ENCODE results near the gene GNG3. TPM values are rescaled to one million over a fixed set of nuclear protein-coding genes. Genes with fewer than 3 reads are reported as not detected.
"Not testable (repeated sequence)": the region's sequence is repeated elsewhere in the genome, so short reads cannot be mapped to it uniquely, and the experiment has no call there.

The GNG3 gene
- total RNA-seq, 1 donor from 2014 or later, result not detected

DNA sequence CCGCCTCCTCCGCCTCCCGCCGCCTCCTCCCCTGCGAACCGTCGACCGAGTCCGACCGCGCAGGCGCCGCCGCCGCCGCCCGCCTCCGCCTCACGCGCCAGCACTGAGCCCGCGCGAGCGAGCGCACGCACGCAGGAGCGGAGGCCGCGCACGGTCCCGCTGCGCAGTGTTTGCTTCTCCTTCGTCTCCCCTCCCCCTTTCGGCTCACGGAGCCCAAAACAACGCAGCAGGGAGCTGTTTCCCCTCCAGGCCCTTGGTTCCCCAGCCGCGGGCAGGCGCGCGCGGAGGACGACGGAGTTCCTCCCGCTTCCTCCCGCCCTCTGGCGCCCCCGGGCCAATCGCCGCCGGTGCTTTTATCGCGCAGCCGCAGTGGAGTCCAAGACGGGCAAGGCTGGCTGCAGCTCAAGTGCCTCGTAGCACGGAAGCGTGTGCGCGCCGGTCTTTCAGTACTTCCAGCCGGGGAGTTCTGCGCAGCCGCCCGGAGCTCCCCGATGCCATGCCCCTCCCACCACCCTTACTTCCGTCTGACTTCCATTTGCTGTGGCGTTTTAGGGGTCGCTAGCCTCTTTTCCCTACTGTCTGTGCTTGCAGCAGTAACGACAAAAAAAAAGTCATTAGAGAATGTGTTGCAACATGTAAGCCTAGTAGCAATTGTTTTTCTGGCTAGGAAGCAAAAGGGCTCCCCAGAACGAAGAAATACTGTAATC lies 19.8 kb downstream of the GNG3 start, which contains the start of gene HNRNPUL2:
HNRNPUL2 (minus strand) TSS at position 293 of the 707 bp plus-strand sequence. CDS start 301 bp downstream, outside the sequence.
- DNase-seq (ENCODE audit: low read depth) (peak; percentile 97), FAIRE-seq (no peak)
- no peaks in the 10 kb centered on the region for H3K9me3 ChIP-seq (ENCODE audit: insufficient read depth, low read depth, low read length)
- TF ChIP-seq, protein P1, sequence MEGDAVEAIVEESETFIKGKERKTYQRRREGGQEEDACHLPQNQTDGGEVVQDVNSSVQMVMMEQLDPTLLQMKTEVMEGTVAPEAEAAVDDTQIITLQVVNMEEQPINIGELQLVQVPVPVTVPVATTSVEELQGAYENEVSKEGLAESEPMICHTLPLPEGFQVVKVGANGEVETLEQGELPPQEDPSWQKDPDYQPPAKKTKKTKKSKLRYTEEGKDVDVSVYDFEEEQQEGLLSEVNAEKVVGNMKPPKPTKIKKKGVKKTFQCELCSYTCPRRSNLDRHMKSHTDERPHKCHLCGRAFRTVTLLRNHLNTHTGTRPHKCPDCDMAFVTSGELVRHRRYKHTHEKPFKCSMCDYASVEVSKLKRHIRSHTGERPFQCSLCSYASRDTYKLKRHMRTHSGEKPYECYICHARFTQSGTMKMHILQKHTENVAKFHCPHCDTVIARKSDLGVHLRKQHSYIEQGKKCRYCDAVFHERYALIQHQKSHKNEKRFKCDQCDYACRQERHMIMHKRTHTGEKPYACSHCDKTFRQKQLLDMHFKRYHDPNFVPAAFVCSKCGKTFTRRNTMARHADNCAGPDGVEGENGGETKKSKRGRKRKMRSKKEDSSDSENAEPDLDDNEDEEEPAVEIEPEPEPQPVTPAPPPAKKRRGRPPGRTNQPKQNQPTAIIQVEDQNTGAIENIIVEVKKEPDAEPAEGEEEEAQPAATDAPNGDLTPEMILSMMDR (IDR thresholded peaks at IDR 0.05; ENCODE audit: insufficient read depth, low read depth, low read length), result no peak
- TF ChIP-seq EZH2 (IDR thresholded peaks at IDR 0.05; ENCODE audit: insufficient read depth, low read length), result no peak
- Mint-ChIP-seq H3K9me3 (ENCODE audit: unreplicated experiment) (no peaks in the 10 kb centered on the region), H3K4me1 (ENCODE audit: low read depth, unreplicated experiment) (peaks cover 19% of the 10 kb centered on the region), H3K27me3 (ENCODE audit: low read depth, unreplicated experiment) (no peaks in the 10 kb centered on the region), H3K27ac (ENCODE audit: unreplicated experiment) (peak within 1 kb of the TSS; percentile 98), H3K4me3 (ENCODE audit: unreplicated experiment) (peak within 1 kb of the TSS; percentile 93), H3K36me3 (ENCODE audit: low read depth, unreplicated experiment) (peaks cover 11% of the 10 kb centered on the region)
- H4K20me1 ChIP-seq (ENCODE audit: insufficient read depth, low read length), result peaks cover 52% of the 10 kb centered on the region
- peak within 1 kb of the TSS; percentile 95 for H3K27ac ChIP-seq (ENCODE audit: low read depth, low read length)
- no peaks in the 10 kb centered on the region for H3K27me3 ChIP-seq (ENCODE audit: insufficient read depth, low read length)
- peak within 1 kb of the TSS; percentile 93 for H3K9ac ChIP-seq (ENCODE audit: low read length)
- peaks cover 16% of the 10 kb centered on the region for H3K36me3 ChIP-seq (ENCODE audit: insufficient read depth, low read length)
- H2AFZ ChIP-seq (ENCODE audit: low read depth, low read length), result peak within 1 kb of the TSS; percentile 90
- H3K79me2 ChIP-seq (ENCODE audit: insufficient read depth, low read length), result peaks cover 83% of the 10 kb centered on the region
- H3K4me2 ChIP-seq (ENCODE audit: low read length), result peak within 1 kb of the TSS; percentile 98
- peak within 1 kb of the TSS; percentile 90 for H3K4me3 ChIP-seq (ENCODE audit: insufficient read depth, low read depth, low read length)
- H3K4me1 ChIP-seq (ENCODE audit: insufficient read depth, low read length), result peaks cover 11% of the 10 kb centered on the region

DNA sequence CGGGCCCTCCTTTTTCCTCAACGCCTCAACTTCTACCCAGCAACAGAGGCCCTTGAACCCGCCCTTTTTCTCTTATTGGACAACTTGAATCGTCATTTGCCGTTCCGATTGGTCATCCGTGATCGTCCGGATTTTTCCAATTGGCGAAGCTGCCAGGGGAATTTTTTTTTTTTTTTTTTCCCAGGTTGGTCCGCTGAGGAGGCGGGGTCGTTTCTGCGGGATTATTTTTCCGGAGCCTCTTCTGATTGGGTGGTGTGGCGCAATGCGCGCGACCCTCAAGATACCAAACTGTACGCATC lies 20.3 kb downstream of the GNG3 start:
- Histone ChIP-seq H3K27ac (ENCODE audit: low read depth, low read length) (peak overlapping the region; percentile 95), H4K20me1 (ENCODE audit: insufficient read depth, low read length) (peaks cover 50% of the 10 kb centered on the region), H3K4me1 (ENCODE audit: insufficient read depth, low read length) (peaks cover 11% of the 10 kb centered on the region), H3K4me2 (ENCODE audit: low read length) (peak overlapping the region; percentile 98), H3K79me2 (ENCODE audit: insufficient read depth, low read length) (peaks cover 83% of the 10 kb centered on the region), H3K36me3 (ENCODE audit: insufficient read depth, low read length) (peaks cover 10% of the 10 kb centered on the region), H3K9ac (ENCODE audit: low read length) (peak overlapping the region; percentile 93), H3K4me3 (ENCODE audit: insufficient read depth, low read depth, low read length) (peak overlapping the region; percentile 90), H2AFZ (ENCODE audit: low read depth, low read length) (peak overlapping the region; percentile 90), H3K27me3 (ENCODE audit: insufficient read depth, low read length) (no peaks in the 10 kb centered on the region), H3K9me3 (ENCODE audit: insufficient read depth, low read depth, low read length) (no peaks in the 10 kb centered on the region)
- Mint-ChIP-seq H3K9me3 (ENCODE audit: unreplicated experiment) (no peaks in the 10 kb centered on the region), H3K27me3 (ENCODE audit: low read depth, unreplicated experiment) (no peaks in the 10 kb centered on the region), H3K4me1 (ENCODE audit: low read depth, unreplicated experiment) (peaks cover 19% of the 10 kb centered on the region), H3K4me3 (ENCODE audit: unreplicated experiment) (peak overlapping the region; percentile 93), H3K27ac (ENCODE audit: unreplicated experiment) (peak overlapping the region; percentile 98), H3K36me3 (ENCODE audit: low read depth, unreplicated experiment) (peaks cover 7% of the 10 kb centered on the region)
- no peak for TF ChIP-seq EZH2 (IDR thresholded peaks at IDR 0.05; ENCODE audit: insufficient read depth, low read length)
- DNase-seq (ENCODE audit: low read depth) (peak; percentile 94), FAIRE-seq (no peak)

DNA sequence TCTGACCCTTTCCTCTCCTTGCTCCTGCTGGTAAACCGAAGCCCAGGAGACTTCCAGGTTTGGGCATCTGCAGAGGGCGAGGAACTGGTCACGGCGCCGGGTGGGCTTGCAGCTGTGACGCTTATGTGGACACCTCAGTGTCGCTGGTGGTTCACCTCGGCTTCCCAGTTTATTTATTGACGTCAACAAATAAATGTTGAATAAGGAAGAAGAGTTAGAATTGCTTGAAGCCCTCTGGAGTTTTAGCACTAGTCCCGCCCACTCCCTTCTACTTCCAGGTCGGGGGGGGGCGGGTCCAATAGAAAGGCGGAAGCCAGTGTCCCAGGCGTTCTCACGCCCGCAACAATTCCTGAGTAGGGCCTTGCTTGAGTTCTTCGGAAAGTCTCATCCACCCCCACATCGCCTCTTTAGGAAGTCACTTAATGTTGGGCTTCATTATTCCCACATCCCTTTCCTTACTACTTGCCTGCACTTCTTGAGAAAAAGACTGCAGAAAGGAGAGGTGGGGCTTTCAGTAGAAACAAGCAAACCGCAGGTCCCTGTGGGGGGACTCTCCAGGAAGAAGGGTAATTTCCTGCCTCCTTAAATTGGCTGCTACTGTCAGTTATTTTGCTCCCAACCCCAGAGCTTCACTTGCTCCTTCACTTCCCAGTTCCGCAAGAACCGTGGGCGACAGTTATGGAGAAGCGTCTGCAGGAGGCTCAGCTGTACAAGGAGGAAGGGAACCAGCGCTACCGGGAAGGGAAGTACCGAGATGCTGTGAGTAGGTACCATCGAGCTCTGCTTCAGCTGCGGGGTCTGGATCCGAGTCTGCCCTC lies 20.9 kb downstream of the GNG3 start, which contains the start of gene TTC9C:
TTC9C (plus strand) TSS at position 316 of the 818 bp plus-strand sequence; CDS start at position 679, 363 bp downstream.
- Histone ChIP-seq H3K36me3 (ENCODE audit: insufficient read depth, low read length) (peaks cover 11% of the 10 kb centered on the region), H3K27ac (ENCODE audit: low read depth, low read length) (peak within 1 kb of the TSS; percentile 95), H2AFZ (ENCODE audit: low read depth, low read length) (peak within 1 kb of the TSS; percentile 90), H3K79me2 (ENCODE audit: insufficient read depth, low read length) (peaks cover 83% of the 10 kb centered on the region), H3K4me2 (ENCODE audit: low read length) (peak within 1 kb of the TSS; percentile 98), H3K9ac (ENCODE audit: low read length) (peak within 1 kb of the TSS; percentile 93), H4K20me1 (ENCODE audit: insufficient read depth, low read length) (peaks cover 50% of the 10 kb centered on the region), H3K9me3 (ENCODE audit: insufficient read depth, low read depth, low read length) (no peaks in the 10 kb centered on the region), H3K27me3 (ENCODE audit: insufficient read depth, low read length) (no peaks in the 10 kb centered on the region), H3K4me1 (ENCODE audit: insufficient read depth, low read length) (peaks cover 11% of the 10 kb centered on the region), H3K4me3 (ENCODE audit: insufficient read depth, low read depth, low read length) (peak within 1 kb of the TSS; percentile 90)
- no peaks in the 10 kb centered on the region for H3K9me3 Mint-ChIP-seq (ENCODE audit: unreplicated experiment)
- no peaks in the 10 kb centered on the region for H3K27me3 Mint-ChIP-seq (ENCODE audit: low read depth, unreplicated experiment)
- no peak for TF ChIP-seq EZH2 (IDR thresholded peaks at IDR 0.05; ENCODE audit: insufficient read depth, low read length)
- TF ChIP-seq, protein P1 (IDR thresholded peaks at IDR 0.05; ENCODE audit: insufficient read depth, low read depth, low read length), result no peak
- H3K4me1 Mint-ChIP-seq (ENCODE audit: low read depth, unreplicated experiment), result peaks cover 23% of the 10 kb centered on the region
- H3K36me3 Mint-ChIP-seq (ENCODE audit: low read depth, unreplicated experiment), result peaks cover 8% of the 10 kb centered on the region
- H3K27ac Mint-ChIP-seq (ENCODE audit: unreplicated experiment), result peak within 1 kb of the TSS; percentile 98
- DNase-seq (ENCODE audit: low read depth) (peak; percentile 77), FAIRE-seq (no peak)
- peak within 1 kb of the TSS; percentile 93 for H3K4me3 Mint-ChIP-seq (ENCODE audit: unreplicated experiment)

- peak overlapping the region; percentile 98 for H3K4me2 ChIP-seq (ENCODE audit: low read length)
- H3K4me1 ChIP-seq (ENCODE audit: insufficient read depth, low read length); H3K9me3 ChIP-seq (ENCODE audit: insufficient read depth, low read depth, low read length); H3K36me3 ChIP-seq (ENCODE audit: insufficient read depth, low read length); H2AFZ ChIP-seq (ENCODE audit: low read depth, low read length); H3K27me3 Mint-ChIP-seq (ENCODE audit: low read depth, unreplicated experiment); FAIRE-seq; H3K27ac ChIP-seq (ENCODE audit: low read depth, low read length); H3K27me3 ChIP-seq (ENCODE audit: insufficient read depth, low read length); H3K36me3 Mint-ChIP-seq (ENCODE audit: low read depth, unreplicated experiment); DNase-seq (ENCODE audit: low read depth); H3K27ac Mint-ChIP-seq (ENCODE audit: unreplicated experiment); H3K4me1 Mint-ChIP-seq (ENCODE audit: low read depth, unreplicated experiment); H3K9me3 Mint-ChIP-seq (ENCODE audit: unreplicated experiment): not testable (repeated sequence)
- peaks cover 35% of the 10 kb centered on the region for H4K20me1 ChIP-seq (ENCODE audit: insufficient read depth, low read length)
- H3K9ac ChIP-seq (ENCODE audit: low read length), result peak overlapping the region; percentile 93
- H3K4me3 Mint-ChIP-seq (ENCODE audit: unreplicated experiment), result peak overlapping the region; percentile 93
- H3K4me3 ChIP-seq (ENCODE audit: insufficient read depth, low read depth, low read length), result peak overlapping the region; percentile 90
- H3K79me2 ChIP-seq (ENCODE audit: insufficient read depth, low read length), result peaks cover 75% of the 10 kb centered on the region
These were observed 22.6 kb downstream of the GNG3 start for GRCh38 chr11:62730076-62730475.

Data from astrocyte (in vitro differentiated cells and primary cell).